Measurements from ENCODE around the gene ITM2B. TPM values are rescaled to one million over a fixed set of nuclear protein-coding genes. Genes with fewer than 3 reads are reported as not detected.

ITM2B gene
- total and polyA plus RNA-seq, 5 donors from 2014 or later = 324 to 1,148 (median 1,042) TPM

DNA sequence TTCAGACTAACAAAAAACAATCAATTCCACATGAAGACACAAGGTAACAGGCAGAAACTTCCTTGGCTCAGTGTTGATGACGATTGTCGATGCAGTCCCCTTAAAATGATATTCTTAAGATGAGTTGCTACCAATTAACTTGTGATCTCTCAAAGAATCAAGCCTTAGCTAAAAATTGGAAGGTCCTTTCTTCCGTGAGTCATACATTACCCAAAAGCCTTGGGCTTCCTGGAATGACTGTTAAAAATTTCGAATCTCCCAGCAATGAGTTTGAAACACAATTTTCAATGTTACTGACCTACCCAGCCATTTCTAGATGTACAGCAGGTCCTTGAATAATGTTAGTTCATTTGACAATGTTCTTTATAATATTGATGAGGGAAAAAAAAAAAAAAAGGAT lies 42.5 kb downstream of the ITM2B start:
- H3K9me3 Mint-ChIP-seq = no peaks in the 10 kb centered on the region
- no peaks in the 10 kb centered on the region for H3K36me3 ChIP-seq (ENCODE audit: control insufficient read depth, insufficient read depth, low read length)
- H3K27me3 ChIP-seq (ENCODE audit: control insufficient read depth, insufficient read depth, low read length) = no peaks in the 10 kb centered on the region
- H3K27me3 Mint-ChIP-seq = peaks cover 15% of the 10 kb centered on the region
- no peaks in the 10 kb centered on the region for H3K9me3 ChIP-seq (ENCODE audit: control insufficient read depth in 2 of 2, low read length in 2 of 2)
- no peak overlapping the region for H3K27ac ChIP-seq (ENCODE audit: insufficient read depth, low read length, poor library complexity, severe bottlenecking)
- peaks cover 4% of the 10 kb centered on the region for H3K36me3 Mint-ChIP-seq
- H3K27ac Mint-ChIP-seq = no peak overlapping the region
- H3K4me1 Mint-ChIP-seq = peaks cover 0 to 5% (median 2%) of the 10 kb centered on the region in 4 donors
- no peak overlapping the region for H3K4me3 ChIP-seq (ENCODE audit: low read depth, low read length)
- no peak for ATAC-seq (ENCODE audit: low read depth in 2 of 2)
- H3K4me3 Mint-ChIP-seq = no peak overlapping the region
- DNase-seq = no peak
- H3K4me1 ChIP-seq (ENCODE audit: control insufficient read depth, insufficient read depth, low read length, poor library complexity, severe bottlenecking) = no peaks in the 10 kb centered on the region

DNA sequence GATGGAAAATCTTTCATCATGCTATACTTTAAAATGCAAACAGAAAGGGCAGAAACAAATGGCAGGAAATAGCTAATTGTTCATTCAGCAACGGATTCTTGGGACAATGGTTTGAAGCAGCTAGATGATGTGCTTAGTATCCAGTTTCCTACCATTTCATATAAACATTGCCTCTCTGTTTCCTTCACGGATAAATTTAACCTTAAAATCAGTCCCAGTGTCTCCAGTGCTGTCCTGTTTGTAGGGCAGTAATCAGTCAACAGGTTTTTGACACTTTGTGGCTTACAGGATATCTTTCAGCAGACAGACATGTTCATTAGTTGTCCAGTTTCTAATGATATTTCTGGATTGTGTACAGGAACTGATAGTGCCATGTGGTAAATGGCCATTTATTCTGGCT lies 45.8 kb downstream of the ITM2B start:
- no peak for ATAC-seq (ENCODE audit: low read depth in 2 of 2)
- peaks cover 0 to 2% (median 0%) of the 10 kb centered on the region in 7 donors for H3K9me3 Mint-ChIP-seq
- H3K4me3 Mint-ChIP-seq = no peak overlapping the region
- no peak overlapping the region for H3K27ac Mint-ChIP-seq
- no peaks in the 10 kb centered on the region for H3K9me3 ChIP-seq (ENCODE audit: control insufficient read depth in 2 of 2, low read length in 2 of 2)
- no peaks in the 10 kb centered on the region for H3K4me1 ChIP-seq (ENCODE audit: control insufficient read depth, insufficient read depth, low read length, poor library complexity, severe bottlenecking)
- H3K4me1 Mint-ChIP-seq = peaks cover 0 to 3% (median 0%) of the 10 kb centered on the region in 4 donors
- H3K27me3 ChIP-seq (ENCODE audit: control insufficient read depth, insufficient read depth, low read length) = no peaks in the 10 kb centered on the region
- peaks cover 4% of the 10 kb centered on the region for H3K36me3 Mint-ChIP-seq
- peaks cover 15% of the 10 kb centered on the region for H3K27me3 Mint-ChIP-seq
- DNase-seq = no peak
- no peaks in the 10 kb centered on the region for H3K36me3 ChIP-seq (ENCODE audit: control insufficient read depth, insufficient read depth, low read length)
- no peak overlapping the region for H3K27ac ChIP-seq (ENCODE audit: insufficient read depth, low read length, poor library complexity, severe bottlenecking)
- no peak overlapping the region for H3K4me3 ChIP-seq (ENCODE audit: low read depth, low read length)

DNA sequence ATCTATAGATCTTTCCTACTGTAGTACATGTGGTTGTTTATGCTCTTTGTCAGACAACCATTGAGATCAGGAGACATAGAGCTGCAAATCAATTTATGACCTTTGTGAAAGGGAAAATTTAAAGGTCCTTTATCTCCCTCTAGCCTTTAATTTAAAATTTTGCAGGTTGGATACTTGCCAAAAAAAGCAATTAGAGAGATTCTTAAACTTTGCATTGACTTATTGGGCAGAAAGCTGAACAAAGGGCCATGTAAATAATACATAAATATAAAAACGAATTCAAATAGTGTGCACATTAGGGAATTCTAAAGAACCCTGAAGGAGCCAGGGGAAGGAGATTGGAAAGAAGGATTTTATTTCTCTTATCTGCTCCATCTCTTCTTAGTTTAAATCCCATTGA lies 48.5 kb downstream of the ITM2B start:
- no peaks in the 10 kb centered on the region for H3K36me3 Mint-ChIP-seq
- H3K4me1 ChIP-seq (ENCODE audit: control insufficient read depth, insufficient read depth, low read length, poor library complexity, severe bottlenecking) = no peaks in the 10 kb centered on the region
- no peaks in the 10 kb centered on the region for H3K36me3 ChIP-seq (ENCODE audit: control insufficient read depth, insufficient read depth, low read length)
- peaks cover 0 to 4% (median 0%) of the 10 kb centered on the region in 7 donors for H3K9me3 Mint-ChIP-seq
- no peak overlapping the region for H3K4me3 Mint-ChIP-seq
- H3K4me1 Mint-ChIP-seq = peaks cover 0 to 1% (median 0%) of the 10 kb centered on the region in 4 donors
- H3K27ac Mint-ChIP-seq = no peak overlapping the region
- DNase-seq (no peak), ATAC-seq (ENCODE audit: low read depth in 2 of 2) (no peak)
- H3K27ac ChIP-seq (ENCODE audit: insufficient read depth, low read length, poor library complexity, severe bottlenecking) = no peak overlapping the region
- no peaks in the 10 kb centered on the region for H3K27me3 ChIP-seq (ENCODE audit: control insufficient read depth, insufficient read depth, low read length)
- no peaks in the 10 kb centered on the region for H3K9me3 ChIP-seq (ENCODE audit: control insufficient read depth in 2 of 2, low read length in 2 of 2)
- no peak overlapping the region for H3K4me3 ChIP-seq (ENCODE audit: low read depth, low read length)
- peaks cover 11% of the 10 kb centered on the region for H3K27me3 Mint-ChIP-seq

DNA sequence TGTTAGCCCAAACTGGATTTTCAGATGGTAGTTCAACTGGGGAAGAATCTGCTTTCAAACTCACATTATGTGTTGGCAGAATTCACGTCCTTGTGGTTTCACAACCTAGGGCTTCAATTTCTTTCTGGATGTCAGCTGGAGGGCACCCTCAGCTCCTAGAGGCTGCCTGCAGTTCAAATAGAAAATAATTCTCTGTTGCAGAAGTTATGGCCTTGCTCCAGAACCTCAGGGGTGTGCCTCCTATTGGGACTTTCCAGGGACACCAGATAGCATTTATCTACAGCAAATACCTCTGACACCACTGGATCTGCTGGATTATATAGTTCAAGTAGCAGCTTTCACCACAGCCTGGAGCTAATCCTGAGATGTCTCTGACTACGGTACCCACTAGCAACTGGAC lies 58.7 kb downstream of the ITM2B start:
- Mint-ChIP-seq H3K27ac (no peak overlapping the region), H3K4me3 (no peak overlapping the region), H3K4me1 (no peaks in the 10 kb centered on the region), H3K27me3 (peaks cover 21% of the 10 kb centered on the region), H3K36me3 (no peaks in the 10 kb centered on the region), H3K9me3 (no peaks in the 10 kb centered on the region)
- Histone ChIP-seq H3K27me3 (ENCODE audit: control insufficient read depth, insufficient read depth, low read length) (peaks cover 5% of the 10 kb centered on the region), H3K9me3 (ENCODE audit: control insufficient read depth in 2 of 2, low read length in 2 of 2) (no peaks in the 10 kb centered on the region), H3K36me3 (ENCODE audit: control insufficient read depth, insufficient read depth, low read length) (no peaks in the 10 kb centered on the region), H3K27ac (ENCODE audit: insufficient read depth, low read length, poor library complexity, severe bottlenecking) (no peak overlapping the region), H3K4me3 (ENCODE audit: low read depth, low read length) (no peak overlapping the region), H3K4me1 (ENCODE audit: control insufficient read depth, insufficient read depth, low read length, poor library complexity, severe bottlenecking) (no peaks in the 10 kb centered on the region)
- ATAC-seq (ENCODE audit: low read depth in 2 of 2) (no peak), DNase-seq (no peak)

DNA sequence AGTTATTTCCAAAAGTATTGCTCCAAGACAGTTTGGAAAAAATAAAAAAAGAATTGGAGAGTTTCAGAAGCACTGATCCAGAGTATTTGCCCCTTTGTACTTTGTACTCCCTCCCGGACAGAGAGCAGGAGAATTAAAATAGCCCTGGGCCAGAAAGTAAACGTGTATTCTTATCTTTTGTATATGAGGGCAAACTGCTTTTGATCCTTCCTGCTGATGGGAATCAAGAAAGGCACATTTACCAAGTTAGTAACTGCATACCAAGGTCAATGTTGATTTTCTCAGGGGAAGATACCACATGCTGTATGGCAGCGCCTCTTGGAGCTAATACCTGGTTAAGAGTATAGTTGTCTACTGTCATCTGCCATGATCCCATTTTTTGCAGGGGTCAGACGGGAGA lies 59.6 kb downstream of the ITM2B start:
- DNase-seq (no peak), ATAC-seq (ENCODE audit: low read depth in 2 of 2) (no peak)
- Mint-ChIP-seq H3K4me3 (no peak overlapping the region), H3K27ac (no peak overlapping the region), H3K9me3 (no peaks in the 10 kb centered on the region), H3K4me1 (peaks cover 0 to 5% (median 0%) of the 10 kb centered on the region in 4 donors), H3K27me3 (peaks cover 20% of the 10 kb centered on the region), H3K36me3 (no peaks in the 10 kb centered on the region)
- peaks cover 5% of the 10 kb centered on the region for H3K27me3 ChIP-seq (ENCODE audit: control insufficient read depth, insufficient read depth, low read length)
- H3K36me3 ChIP-seq (ENCODE audit: control insufficient read depth, insufficient read depth, low read length) = no peaks in the 10 kb centered on the region
- no peak overlapping the region for H3K27ac ChIP-seq (ENCODE audit: insufficient read depth, low read length, poor library complexity, severe bottlenecking)
- H3K9me3 ChIP-seq (ENCODE audit: control insufficient read depth in 2 of 2, low read length in 2 of 2) = no peaks in the 10 kb centered on the region
- no peak overlapping the region for H3K4me3 ChIP-seq (ENCODE audit: low read depth, low read length)
- no peaks in the 10 kb centered on the region for H3K4me1 ChIP-seq (ENCODE audit: control insufficient read depth, insufficient read depth, low read length, poor library complexity, severe bottlenecking)

DNA sequence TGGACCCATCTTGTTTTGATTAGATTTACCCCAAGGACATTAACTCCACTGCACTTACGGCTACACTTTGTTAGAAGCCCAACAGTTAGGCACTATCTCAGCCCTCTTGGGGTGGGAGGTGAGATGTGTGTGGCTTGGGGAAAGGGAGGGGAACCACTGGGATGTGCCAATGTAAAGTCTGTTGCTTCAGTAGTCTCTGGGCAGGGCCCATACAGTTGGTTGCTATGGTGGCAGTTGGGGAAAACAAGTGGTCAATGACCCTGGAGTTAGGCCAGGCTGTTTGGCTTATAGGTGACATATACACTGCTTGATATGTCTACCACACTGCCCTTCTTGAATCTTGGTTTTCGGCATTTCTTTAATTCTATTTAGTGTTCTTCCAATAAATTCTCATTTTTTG lies 61.6 kb downstream of the ITM2B start:
- Histone ChIP-seq H3K27me3 (ENCODE audit: control insufficient read depth, insufficient read depth, low read length) (no peaks in the 10 kb centered on the region), H3K36me3 (ENCODE audit: control insufficient read depth, insufficient read depth, low read length) (no peaks in the 10 kb centered on the region), H3K27ac (ENCODE audit: insufficient read depth, low read length, poor library complexity, severe bottlenecking) (no peak overlapping the region), H3K9me3 (ENCODE audit: control insufficient read depth in 2 of 2, low read length in 2 of 2) (no peaks in the 10 kb centered on the region), H3K4me1 (ENCODE audit: control insufficient read depth, insufficient read depth, low read length, poor library complexity, severe bottlenecking) (no peaks in the 10 kb centered on the region), H3K4me3 (ENCODE audit: low read depth, low read length) (no peak overlapping the region)
- peaks cover 8% of the 10 kb centered on the region for H3K27me3 Mint-ChIP-seq
- peaks cover 0 to 5% (median 1%) of the 10 kb centered on the region in 4 donors for H3K4me1 Mint-ChIP-seq
- H3K36me3 Mint-ChIP-seq = no peaks in the 10 kb centered on the region
- no peak for ATAC-seq (ENCODE audit: low read depth in 2 of 2)
- H3K27ac Mint-ChIP-seq = no peak overlapping the region
- H3K4me3 Mint-ChIP-seq = no peak overlapping the region
- no peak for DNase-seq
- no peaks in the 10 kb centered on the region for H3K9me3 Mint-ChIP-seq

DNA sequence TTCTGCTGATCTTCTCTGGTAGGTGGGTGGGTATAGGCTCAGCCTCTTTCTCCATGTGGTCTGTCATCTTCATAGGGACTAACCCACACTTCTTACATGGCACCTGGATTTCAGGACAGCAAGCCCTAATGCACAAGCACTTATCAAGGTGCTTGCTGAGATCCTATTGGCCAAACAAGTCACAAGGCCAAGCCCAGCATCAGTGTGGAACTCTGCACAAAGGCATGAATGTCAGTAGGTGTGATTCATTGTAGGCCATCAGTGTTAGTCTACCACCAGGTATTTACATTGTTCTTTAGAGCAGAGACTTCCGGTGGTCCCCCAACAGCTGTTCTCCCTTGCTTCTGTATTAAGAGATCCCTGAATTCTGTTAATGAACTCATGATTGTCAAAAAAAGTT lies 62.3 kb downstream of the ITM2B start:
- H3K36me3 Mint-ChIP-seq = no peaks in the 10 kb centered on the region
- H3K27ac ChIP-seq (ENCODE audit: insufficient read depth, low read length, poor library complexity, severe bottlenecking) = no peak overlapping the region
- H3K4me1 ChIP-seq (ENCODE audit: control insufficient read depth, insufficient read depth, low read length, poor library complexity, severe bottlenecking) = no peaks in the 10 kb centered on the region
- no peak for ATAC-seq (ENCODE audit: low read depth in 2 of 2)
- no peak overlapping the region for H3K27ac Mint-ChIP-seq
- no peaks in the 10 kb centered on the region for H3K36me3 ChIP-seq (ENCODE audit: control insufficient read depth, insufficient read depth, low read length)
- H3K4me1 Mint-ChIP-seq = peaks cover 0 to 6% (median 2%) of the 10 kb centered on the region in 4 donors
- no peak overlapping the region for H3K4me3 Mint-ChIP-seq
- H3K9me3 ChIP-seq (ENCODE audit: control insufficient read depth in 2 of 2, low read length in 2 of 2) = no peaks in the 10 kb centered on the region
- H3K9me3 Mint-ChIP-seq = no peaks in the 10 kb centered on the region
- no peak for DNase-seq
- H3K27me3 ChIP-seq (ENCODE audit: control insufficient read depth, insufficient read depth, low read length) = no peaks in the 10 kb centered on the region
- peaks cover 4% of the 10 kb centered on the region for H3K27me3 Mint-ChIP-seq
- H3K4me3 ChIP-seq (ENCODE audit: low read depth, low read length) = no peak overlapping the region

DNA sequence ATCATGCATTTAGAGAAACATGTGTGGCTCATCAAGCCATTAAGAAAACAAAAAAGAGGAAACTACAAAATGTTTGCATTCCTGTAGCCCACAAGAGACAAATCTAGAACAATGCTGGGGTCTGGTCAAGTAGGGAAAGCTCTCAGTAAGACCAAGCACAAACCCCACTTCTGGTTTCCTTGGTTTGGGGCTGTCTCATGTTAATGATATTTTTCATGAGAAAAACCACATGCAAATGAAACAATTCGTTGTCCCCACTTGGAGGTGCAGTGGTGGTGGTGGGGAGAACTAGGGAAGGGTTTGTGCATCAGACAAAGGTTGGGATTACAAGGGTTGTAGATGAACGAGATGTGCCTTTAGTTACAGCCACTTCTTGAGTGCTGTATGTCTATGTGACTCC lies 63.5 kb downstream of the ITM2B start:
- DNase-seq (no peak), ATAC-seq (ENCODE audit: low read depth in 2 of 2) (no peak)
- no peak overlapping the region for H3K27ac Mint-ChIP-seq
- no peaks in the 10 kb centered on the region for H3K27me3 ChIP-seq (ENCODE audit: control insufficient read depth, insufficient read depth, low read length)
- no peaks in the 10 kb centered on the region for H3K9me3 Mint-ChIP-seq
- peaks cover 4% of the 10 kb centered on the region for H3K27me3 Mint-ChIP-seq
- no peak overlapping the region for H3K4me3 ChIP-seq (ENCODE audit: low read depth, low read length)
- no peaks in the 10 kb centered on the region for H3K36me3 Mint-ChIP-seq
- H3K9me3 ChIP-seq (ENCODE audit: control insufficient read depth in 2 of 2, low read length in 2 of 2) = no peaks in the 10 kb centered on the region
- no peaks in the 10 kb centered on the region for H3K4me1 ChIP-seq (ENCODE audit: control insufficient read depth, insufficient read depth, low read length, poor library complexity, severe bottlenecking)
- peak overlapping the region in 1 of 4 donors; percentile 29 for H3K4me3 Mint-ChIP-seq
- no peaks in the 10 kb centered on the region for H3K36me3 ChIP-seq (ENCODE audit: control insufficient read depth, insufficient read depth, low read length)
- peaks cover 0 to 6% (median 2%) of the 10 kb centered on the region in 4 donors for H3K4me1 Mint-ChIP-seq
- no peak overlapping the region for H3K27ac ChIP-seq (ENCODE audit: insufficient read depth, low read length, poor library complexity, severe bottlenecking)
